Fibroblast of pulmonary artery (primary cell): Measurements from ENCODE around the gene C12orf50.

Experiments
- DNase-seq: peaks from one replicate; pipeline ENCODE4 v3.0.0-alpha.2; 2010; ENCODE audit warnings: low read depth
- H3K4me3 ChIP-seq: replicated peaks from 2 replicates; pipeline ENCODE4 v1.5.1; 2011; ENCODE audit warnings: low read depth, mild to moderate bottlenecking, control low read depth, low read length, moderate library complexity
- CTCF ChIP-seq: IDR thresholded peaks from 2 replicates; pipeline ENCODE4 v1.5.1; 2011; ENCODE audit warnings: mild to moderate bottlenecking, control low read depth, low read length, inconsistent platforms; ENCODE audit errors: missing control alignments

C12orf50 gene

DNA sequence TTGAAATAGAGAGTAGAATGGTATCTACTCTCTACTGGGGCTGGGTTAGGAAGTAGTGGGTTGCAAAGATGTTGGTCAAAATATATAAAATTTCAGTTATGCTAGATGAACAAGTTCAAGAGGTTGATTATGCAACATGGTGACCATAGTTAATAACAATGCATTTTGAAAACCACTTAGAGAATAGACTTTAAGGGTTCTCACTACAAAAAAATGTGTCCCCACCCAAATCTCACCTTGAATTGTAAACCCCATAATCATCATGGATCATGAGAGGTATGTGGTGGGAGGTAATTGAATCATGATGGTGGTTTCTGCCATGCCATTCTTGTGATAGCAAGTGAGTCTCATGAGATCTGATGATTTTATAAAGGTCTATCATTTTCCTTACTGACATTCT is 94.0 kb downstream of the C12orf50 start:
- DNase-seq: peak; percentile 9
- H3K4me3 ChIP-seq: no peak overlapping the region
- TF ChIP-seq CTCF: no peak

GRCh38 chr12:87933991-87934390 is 95.2 kb downstream of the C12orf50 start:
- no peak overlapping the region for H3K4me3 ChIP-seq
- TF ChIP-seq CTCF: no peak
- DNase-seq: no peak

GRCh38 chr12:87931812-87932211 is 97.4 kb downstream of the C12orf50 start:
- TF ChIP-seq CTCF: no peak
- no peak overlapping the region for H3K4me3 ChIP-seq
- peak; percentile 8 for DNase-seq

- H3K4me3 ChIP-seq: no peak overlapping the region
- TF ChIP-seq CTCF: no peak
- no peak for DNase-seq
These were observed 98.6 kb downstream of the C12orf50 start for GRCh38 chr12:87930627-87931026.
